HG02763 (cell line): ENCODE measurements around the gene SHANK2.

ENCODE experiments used
- ATAC-seq: cut with Tn5 transposase; IDR thresholded peaks from one replicate; pipeline ENCODE4 v1.9.1; 2021; ENCODE audit warnings: mild to moderate bottlenecking, moderate library complexity; ENCODE audit not compliant: unreplicated experiment

Gene SHANK2

DNA sequence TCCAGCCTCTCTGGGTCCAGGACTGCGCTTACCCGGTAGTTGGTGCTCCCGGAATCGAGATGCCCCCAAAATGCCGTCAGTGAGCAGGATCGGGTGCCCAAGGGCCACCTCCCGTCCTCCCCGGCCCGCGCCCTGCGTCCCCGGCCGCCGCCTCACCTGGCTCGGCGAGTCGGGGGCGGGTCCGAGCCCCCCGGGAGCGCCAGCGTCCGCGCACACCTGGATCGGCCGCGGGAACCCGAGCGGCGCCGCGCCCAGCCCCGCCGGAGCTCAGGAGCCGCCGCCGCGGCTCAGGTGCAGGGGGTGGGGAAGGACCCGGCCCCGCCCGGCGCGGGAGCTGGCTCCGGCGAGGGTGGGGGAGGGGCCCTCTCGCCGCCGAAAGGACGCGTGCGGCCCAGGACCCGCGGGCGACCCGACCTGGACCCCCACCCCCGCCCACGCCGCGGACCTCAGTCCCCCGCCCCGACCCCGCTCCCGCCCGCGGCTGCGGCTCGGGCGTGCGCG lies at the start of gene SHANK2:
Gene SHANK2 (minus strand): TSS at position 309 of the 501 bp plus-strand sequence. CDS start 105,251 bp downstream, outside the sequence.
- ATAC-seq, result no peak

GRCh38 chr11:71301858-71302533 lies 49.6 kb upstream of the SHANK2 start:
- ATAC-seq, result no peak

DNA sequence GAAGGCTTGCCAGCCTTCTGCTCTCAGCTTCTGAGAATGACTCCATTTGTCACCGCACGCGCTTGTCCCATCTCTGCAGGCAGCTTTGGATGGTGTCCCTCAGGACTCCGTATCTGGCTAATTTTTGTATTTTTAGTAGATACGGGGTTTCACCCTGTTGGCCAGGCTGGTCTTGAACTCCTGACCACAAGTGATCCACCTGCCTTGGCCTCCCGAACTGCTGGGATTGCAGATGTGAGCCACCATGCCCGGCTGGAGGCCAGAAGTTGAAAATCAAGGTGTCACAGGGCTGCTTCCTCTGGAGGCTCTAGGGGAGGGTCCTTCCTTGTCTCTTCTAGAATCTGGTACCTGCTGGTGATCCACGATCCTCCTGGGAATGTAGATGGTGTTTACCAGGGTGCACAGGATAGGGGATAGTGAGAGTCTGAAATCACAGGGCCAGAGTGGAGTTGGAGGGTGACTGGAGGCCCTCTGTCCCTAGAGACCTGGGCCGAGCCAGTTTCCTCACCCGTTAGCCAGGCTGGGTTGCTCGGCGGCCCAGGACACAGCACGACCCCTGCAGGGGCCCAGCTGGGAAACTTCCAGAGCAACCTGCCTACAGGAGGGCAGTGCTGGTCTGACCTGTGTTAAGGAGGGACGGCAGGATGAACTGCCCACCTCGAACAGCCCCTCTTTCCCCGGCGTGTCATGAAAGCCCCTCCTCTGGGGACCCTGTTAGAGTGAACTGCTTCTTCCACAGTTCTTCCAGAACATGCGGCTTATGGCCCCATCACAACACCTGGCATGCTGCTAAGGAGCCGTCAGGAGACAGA lies 48.9 kb upstream of the SHANK2 start:
- no peak for ATAC-seq

DNA sequence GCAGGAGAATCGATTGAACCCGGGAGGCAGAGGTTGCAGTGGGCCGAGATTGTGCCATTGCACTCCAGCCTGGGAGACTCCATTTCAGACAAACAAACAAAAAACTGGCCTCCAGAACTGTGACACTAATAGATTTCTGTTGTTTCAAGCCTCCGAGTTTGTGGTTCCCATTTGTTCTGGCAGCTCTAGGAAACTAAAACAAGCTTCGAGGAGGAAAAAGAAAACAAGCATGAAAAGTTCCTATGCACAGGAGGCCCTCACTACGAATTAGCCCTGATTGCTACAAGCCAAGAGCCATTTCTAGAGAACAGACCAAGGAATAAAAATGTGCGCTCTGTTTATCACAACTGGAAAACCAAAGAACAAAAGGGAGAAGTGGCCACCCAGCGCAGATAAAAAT lies 47.8 kb upstream of the SHANK2 start:
- ATAC-seq, result no peak

GRCh38 chr11:71298761-71299181 lies 46.4 kb upstream of the SHANK2 start:
- ATAC-seq, result no peak

GRCh38 chr11:71298016-71298550 lies 45.7 kb upstream of the SHANK2 start:
- ATAC-seq, result no peak

GRCh38 chr11:71294846-71295600 lies 42.6 kb upstream of the SHANK2 start:
- no peak for ATAC-seq

GRCh38 chr11:71293961-71294782 lies 41.8 kb upstream of the SHANK2 start:
- no peak for ATAC-seq

DNA sequence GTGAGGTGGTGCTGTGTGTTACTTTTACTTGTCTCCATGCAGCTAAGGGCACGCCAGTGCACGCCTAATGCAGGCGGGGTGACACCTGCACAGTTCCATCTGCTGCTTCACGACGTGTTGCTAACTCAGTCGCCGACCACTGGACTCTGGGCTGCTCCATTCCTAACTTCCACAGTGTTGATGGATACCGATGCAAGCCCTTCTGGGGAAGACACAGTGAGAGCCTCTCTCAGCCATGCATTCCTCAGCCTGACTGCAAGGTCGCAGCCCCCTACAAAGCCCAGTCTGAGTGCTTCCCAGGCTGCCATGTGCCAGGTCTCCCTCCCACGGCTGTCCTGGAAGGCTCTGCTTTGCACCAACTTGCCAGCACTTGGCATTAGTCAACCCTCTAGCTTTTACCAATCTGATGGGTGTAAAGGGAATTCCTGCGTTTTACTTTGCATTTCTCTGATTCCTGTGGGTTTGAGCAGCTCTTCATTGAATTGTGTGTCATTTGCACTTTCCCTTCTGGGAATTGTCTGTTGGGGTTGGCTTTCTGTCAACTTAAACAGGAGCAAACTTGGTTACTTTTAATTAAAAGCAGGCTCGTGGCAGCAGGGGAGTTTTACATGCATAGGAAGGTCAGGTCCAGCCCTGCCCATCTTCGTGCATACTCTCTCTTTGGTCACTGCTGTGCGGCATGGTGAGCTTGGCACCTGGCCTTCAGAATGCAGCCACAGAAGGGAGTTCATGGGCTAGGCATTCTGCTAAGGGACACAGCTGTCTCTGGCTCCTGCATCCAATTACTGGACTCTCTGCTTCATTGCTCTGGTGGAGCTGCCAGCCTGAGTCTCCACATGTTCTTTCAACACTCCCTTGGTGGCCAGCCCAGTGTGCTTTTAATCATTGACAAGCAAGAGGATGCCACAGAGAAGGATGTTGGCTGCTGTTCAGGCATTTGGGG lies 34.6 kb upstream of the SHANK2 start:
- ATAC-seq, result no peak

- ATAC-seq, result no peak
These were observed 32.7 kb upstream of the SHANK2 start for GRCh38 chr11:71285111-71285510.

DNA sequence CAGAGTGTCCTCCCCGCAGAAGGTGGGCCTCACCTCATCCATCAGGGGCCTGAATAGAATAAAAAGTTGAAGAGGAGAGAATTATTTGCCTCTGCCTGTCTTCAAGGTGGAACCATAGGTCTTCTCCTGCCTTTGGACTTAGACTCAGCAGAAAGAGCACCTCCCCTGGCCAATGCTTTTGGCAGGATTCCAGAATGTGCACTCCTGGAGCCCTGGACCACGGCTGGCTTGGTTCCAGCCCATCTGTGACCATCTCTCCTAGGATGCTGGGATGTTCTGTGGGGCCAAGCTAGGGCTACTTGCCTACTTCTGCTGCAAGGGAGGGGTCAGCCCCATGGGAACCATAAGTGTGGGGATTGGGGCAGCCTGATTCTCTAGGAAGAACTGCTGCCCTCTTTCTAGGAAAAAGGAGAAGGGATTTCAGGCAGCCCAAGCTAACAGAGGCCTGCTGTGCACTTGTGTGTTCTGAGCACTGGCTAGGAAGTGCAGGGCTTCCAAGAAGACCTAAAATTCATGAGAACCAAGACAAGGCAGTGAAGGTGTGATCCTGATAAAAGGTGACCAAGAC lies 32.2 kb upstream of the SHANK2 start:
- ATAC-seq, result no peak

DNA sequence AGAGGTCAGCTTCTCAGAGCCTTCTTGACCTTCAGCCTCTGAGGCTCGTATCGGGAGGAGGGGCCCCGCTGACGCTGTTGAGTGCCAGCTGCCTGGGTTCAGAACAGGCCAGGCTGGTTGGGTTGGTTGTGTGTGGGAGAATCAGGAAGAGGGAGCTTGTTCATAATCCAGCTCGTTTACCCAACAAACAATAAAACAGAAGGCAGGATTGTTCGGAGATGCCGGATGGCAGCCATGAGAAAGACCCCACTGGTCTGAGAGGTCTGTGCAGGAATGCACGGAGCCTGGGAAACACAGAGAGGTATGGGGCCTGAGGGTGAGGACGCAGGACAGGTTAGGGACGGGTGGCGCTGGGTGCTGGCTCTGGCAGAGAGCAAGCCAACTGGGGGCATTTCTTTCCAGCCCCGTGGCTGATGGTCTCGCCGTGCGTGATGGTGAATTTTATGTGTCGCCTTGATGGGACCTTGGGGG lies 31.6 kb upstream of the SHANK2 start:
- ATAC-seq, result no peak

DNA sequence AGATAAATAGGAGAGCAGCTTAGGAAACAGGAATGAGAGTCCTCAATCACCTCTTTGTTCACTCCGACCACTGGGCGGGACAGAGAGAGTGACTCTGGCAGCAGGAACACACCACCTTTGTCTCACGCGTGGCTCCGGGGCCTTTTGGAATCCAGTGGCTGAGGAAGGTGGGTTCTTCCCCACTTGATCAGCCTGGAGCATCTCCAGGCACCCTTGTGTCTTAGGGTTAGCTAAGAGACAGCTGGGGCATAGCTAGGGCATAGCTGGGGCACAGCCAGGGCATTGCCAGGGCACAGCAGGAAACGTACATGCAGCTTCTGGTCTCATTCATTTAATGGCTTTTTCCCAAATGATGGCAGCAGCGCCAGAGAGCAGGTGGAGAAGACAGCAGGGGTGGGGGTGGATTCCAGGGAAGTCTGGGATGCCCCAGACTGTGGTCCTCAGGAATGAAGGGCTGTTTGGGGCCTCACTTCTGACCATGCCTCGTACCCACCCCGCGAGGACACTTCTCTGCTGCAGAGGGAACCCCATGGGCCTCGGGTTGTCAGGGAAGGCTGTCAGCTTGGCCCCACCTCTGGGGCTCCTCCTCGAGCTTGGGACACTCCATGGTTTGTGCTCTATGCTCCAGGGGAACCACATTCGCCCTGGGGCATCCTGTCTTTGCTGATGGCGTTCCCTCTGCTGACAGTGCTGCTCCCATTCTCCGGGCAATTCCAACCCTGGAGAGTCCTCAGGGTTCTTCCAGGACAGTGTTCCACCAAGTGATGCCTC lies 30.4 kb upstream of the SHANK2 start:
- no peak for ATAC-seq

GRCh38 chr11:71281831-71282230 lies 29.5 kb upstream of the SHANK2 start:
- ATAC-seq, result no peak

- no peak for ATAC-seq
These were observed 28.8 kb upstream of the SHANK2 start for GRCh38 chr11:71281204-71281603.

- no peak for ATAC-seq
These were observed 27.7 kb upstream of the SHANK2 start for GRCh38 chr11:71279916-71280645.

GRCh38 chr11:71272161-71272560 lies 19.8 kb upstream of the SHANK2 start:
- ATAC-seq, result no peak
